Left renal cortex interstitium (tissue), 4 donors: Measurements from ENCODE around the gene PARP6. TPM values are rescaled to one million over a fixed set of nuclear protein-coding genes. Genes with fewer than 3 reads are reported as not detected.

Source experiments
- DNase-seq, 4 donors: peaks; one replicate each; pipeline ENCODE4 v3.0.0-alpha.2; 2013; ENCODE audit warnings: low read depth in 4 of 4, low spot score in 2 of 4, missing footprints in 1 of 4
- polyA plus RNA-seq, 4 donors: library from polyadenylated mRNA; unstranded; fragments of 120-200 nt; gene quantifications; one replicate each; pipeline ENCODE4 v1.2.1, GENCODE V29; 2013; ENCODE audit not compliant: insufficient read length in 4 of 4

The PARP6 gene, protein sequence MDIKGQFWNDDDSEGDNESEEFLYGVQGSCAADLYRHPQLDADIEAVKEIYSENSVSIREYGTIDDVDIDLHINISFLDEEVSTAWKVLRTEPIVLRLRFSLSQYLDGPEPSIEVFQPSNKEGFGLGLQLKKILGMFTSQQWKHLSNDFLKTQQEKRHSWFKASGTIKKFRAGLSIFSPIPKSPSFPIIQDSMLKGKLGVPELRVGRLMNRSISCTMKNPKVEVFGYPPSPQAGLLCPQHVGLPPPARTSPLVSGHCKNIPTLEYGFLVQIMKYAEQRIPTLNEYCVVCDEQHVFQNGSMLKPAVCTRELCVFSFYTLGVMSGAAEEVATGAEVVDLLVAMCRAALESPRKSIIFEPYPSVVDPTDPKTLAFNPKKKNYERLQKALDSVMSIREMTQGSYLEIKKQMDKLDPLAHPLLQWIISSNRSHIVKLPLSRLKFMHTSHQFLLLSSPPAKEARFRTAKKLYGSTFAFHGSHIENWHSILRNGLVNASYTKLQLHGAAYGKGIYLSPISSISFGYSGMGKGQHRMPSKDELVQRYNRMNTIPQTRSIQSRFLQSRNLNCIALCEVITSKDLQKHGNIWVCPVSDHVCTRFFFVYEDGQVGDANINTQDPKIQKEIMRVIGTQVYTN
- 100 to 1,000 TPM in 2 of 4 donors, 10 to 100 TPM in 2; 60.4 to 150 (median 111) TPM for polyA plus RNA-seq

DNA sequence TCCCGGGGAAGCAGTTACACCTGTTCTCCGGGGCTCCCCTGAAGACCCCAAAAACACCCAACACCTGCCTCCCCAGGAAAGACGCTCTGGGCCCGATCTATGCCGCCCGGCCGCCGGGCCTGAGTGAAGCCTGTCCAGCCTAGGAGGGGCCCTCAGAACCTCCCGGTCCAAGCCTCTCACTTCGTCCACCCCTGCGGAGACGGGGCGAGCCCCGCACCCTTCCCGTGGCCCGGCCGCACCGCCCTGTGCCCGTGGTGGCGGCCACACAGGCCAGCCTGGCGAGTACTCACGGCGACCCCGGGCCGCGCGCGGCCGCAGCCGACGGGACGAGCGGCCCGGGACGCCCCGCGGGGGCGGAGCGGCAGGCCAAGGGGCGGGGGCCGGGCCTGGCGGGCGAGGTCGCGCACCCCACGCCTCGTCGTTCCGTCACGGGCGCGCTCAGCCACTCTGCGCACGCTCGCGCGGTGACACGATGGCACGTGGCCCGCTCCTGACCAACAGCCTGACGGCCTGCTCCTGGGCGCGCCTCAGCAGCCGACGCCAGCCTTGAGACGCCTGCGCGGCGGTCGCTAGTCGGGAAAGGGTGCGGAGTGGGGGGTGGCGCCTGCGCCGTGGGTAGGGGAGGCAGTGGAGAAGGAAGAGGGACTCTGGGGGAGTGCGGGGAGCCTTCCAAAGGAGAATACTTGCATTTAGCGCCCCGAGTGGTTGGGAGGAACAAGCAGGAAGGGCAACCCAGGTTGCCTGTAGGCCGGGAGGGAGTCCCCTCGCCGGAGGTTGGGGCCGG, at the start of gene PARP6:
PARP6 (minus strand) TSS at position 342 of the 784 bp plus-strand sequence. CDS start 5,077 bp downstream, outside the sequence.
- DNase-seq: peak; percentile 75 to 95 (median 92)

DNA sequence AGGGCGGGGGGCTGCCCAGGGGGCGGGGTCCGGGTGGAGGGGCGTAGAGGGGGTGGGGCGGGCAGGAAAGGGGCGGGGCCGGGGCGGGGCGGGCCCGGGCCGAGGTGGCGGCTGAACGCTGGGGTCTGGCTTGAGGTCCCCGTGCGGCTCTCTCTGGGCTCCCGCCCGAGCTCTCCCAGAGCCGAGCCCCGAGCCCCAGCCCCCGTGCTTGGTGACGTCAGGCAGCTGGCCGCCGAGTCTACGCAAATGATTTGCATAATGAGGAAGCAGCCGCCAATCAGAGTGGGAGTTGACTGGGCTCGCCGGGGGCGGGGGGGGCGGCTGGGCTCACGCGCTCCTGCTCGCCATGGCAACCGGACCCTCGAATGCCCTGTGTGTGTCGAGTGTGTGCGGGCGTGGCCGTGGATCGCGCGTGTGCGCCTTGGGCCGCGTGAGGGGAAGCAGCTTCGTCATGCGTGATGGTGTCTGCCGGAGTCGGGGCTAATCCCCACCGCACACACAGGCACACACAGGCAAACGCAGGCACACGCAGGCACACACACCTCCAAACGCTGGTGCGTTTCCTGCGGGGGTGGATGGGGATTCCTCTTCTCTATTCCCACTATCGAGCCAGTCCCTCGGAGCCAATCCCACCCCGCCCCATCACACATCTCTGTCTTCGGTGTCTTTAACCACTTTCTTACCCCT, 47.8 kb upstream of the PARP6 start, which contains the start of gene CELF6:
CELF6 (minus strand) TSS at position 173 of the 687 bp plus-strand sequence. CDS start 283 bp downstream, outside the sequence.
- peak; percentile 55 to 77 (median 64) for DNase-seq

DNA sequence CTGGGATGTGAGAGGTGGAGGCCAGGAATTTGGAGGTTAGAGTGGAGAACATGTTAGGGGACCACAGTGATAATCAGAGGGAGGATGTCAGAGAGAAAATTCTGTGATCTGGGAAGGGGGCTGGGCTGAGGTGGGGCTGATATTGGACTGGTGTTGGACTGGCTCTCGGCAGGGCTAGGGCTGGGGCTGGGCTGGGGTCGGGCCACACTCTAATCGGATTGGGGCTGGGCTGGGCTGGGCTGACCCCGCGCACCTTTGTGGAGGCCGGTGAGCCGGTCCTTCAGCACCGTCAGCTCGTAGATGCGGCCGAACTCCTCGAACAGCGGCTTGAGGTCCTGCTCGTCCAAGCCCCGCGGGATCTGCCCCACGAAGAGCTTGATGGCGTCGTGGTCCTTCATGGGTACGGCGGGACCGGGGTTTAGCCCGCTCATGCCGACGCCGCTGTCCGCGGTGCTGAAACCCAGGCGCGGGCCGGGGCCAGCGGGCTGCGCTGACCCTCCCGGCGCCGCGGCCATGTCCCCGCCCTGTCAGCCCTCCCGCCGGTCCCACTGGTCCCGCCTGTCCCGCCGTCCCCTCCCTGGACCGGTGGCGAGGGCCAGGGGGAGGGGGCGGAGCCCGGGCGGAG, 47.1 kb upstream of the PARP6 start:
- DNase-seq: peak in 3 of 4 donors; percentile 63 to 64 (median 63)

DNA sequence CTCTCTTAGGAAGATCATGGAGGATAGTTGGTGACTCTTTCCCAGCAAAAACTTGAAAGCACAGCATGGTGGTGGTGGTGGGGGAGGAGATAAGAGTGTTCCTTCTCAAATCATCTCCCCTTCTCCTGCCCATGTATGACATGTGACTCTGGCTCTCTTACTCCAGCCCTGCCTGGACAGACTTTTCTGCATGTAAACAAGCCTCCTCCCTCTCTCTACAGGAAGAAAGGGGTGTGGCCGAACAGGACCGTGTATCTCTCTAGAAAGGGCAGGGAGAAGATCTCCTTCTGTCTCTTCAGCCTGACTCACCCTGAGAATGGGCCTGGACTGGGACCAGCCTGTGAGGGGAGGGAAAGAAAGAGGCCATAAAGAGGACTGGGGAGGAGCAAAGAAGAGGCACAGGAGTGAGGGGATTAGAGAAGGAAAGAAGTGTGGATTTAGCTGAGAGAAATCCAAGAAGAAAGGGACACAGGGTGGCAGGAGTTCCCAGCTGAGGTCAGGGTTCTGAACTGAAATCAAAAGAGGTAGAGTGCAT, 46.1 kb upstream of the PARP6 start:
- DNase-seq: no peak

DNA sequence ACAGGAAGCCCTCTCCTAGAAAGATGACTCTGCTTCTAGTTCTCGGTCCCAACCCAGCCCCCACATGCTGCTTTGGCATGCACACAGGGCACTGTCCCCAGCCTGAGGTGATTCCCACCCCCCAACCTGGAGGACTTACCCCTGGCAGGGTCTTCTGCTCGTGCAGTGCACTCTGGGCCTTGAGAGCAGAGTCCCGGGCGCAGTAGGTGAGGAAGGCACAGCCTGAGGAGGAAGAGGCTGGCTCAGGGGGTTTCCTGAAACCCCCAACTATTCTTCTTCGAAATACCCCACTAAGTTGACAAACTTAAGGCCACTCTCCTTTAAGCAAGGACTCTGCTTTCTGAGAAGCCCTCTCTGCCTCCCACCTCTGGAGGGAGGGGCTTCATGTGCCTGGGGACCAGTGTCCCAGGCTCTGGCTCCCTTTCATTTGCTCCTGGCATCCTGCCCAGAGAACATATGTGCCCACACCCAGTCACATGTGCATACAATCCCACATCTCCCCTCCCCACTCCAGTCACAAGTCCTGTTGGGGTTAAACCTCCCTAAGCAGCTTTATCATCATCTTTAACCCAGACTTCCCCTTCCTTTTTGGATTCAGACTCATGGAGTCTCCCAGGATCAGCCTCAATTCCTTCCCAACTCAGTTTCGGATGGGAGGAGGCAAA, 43.5 kb upstream of the PARP6 start:
- DNase-seq: no peak

DNA sequence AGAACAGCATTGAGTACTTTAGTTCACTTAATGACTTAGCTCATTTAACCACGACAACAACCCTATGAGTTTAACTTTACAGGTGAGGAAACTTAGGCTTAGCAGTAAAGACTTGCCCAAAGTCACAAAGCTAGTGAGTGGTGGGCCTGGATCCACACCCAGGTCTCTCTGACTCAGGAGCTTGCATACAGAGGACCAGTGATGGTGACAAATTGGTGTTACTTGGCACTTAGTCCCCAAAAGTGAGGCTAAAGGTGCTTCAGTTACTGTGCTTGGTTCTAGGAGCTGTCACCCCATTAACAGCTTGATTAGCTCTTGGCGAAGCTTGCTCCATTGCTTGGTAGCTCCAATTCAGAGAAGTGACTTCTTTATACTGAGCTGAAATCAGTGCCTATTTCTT, 41.5 kb upstream of the PARP6 start:
- DNase-seq: no peak

DNA sequence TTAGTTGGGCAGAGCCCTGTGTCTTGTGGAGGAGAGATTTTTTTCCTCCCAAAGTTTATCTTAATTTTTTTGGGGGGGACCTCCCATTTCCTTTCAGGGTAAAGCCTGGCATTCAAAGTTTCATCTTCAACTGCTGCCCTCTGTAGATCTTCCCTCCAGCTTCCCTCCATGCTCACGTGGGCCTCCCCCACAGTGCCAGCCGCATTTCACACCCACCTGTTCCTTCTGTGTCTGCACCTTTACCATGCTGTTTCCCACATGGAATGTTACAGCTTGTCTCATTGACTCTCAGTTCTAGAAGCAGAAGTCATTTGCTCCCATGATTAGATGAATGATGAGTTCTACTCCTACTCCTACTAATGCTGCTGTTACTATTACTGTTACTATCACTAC, 41.1 kb upstream of the PARP6 start:
- no peak for DNase-seq

DNA sequence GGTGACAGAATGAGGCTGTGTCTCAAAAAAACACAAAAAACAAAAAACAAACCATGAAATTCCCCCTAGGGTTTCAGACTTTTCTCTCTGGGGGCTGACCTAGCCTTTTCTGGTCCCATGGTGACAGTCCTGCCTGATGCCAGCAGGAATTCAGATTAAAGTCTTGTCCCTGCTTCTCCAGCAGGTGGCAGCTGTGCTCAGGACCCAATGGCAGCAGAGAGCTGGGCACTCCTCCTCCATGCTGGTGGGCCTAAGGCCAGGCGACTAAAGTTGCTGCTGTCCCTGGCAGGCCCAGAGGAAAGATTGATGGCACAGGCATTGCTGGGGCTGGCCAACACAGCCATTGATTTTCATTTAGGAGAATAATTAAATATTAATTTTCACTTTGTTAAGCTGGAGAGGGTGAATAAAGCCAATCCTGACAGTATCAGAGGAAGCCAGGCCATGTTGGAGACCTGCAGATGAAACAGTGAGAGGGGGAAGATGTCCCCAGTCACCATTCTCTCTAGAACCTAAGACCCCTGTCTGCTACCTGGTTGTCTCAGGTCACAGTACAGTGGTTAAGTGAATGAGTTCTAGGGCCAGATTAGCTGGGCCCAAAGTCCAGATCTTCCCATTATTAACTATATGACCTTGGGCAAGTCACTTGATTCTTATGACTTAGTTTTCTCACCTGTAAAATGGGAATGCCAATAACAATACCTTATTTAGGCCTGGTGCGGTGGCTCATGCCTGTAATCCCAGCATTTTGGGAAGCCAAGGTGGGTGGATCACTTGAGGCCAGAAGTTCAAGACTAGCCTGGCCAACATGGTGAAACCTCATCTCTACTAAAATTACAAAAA, 40.5 kb upstream of the PARP6 start:
- DNase-seq: peak in 1 of 4 donors; percentile 37

DNA sequence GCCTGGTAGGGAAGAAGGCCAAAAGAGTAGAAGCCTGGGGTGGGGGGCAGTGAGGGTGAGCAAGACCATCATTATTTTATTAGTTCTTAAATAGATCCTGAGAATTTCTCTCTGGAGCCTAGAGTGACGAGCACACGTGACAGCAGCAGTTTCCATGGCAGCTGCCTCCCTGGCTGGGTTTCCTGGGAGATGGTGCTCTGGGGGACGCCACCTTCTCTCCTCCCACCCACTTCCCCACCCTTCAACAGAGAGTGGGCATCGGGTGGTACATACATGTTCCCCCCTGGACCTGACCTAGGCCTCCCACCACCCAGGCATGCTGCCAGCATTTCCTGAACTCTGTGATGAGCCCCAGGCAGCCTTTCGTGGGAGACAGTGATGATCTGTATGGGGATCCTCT, 34.7 kb upstream of the PARP6 start:
- DNase-seq: no peak

DNA sequence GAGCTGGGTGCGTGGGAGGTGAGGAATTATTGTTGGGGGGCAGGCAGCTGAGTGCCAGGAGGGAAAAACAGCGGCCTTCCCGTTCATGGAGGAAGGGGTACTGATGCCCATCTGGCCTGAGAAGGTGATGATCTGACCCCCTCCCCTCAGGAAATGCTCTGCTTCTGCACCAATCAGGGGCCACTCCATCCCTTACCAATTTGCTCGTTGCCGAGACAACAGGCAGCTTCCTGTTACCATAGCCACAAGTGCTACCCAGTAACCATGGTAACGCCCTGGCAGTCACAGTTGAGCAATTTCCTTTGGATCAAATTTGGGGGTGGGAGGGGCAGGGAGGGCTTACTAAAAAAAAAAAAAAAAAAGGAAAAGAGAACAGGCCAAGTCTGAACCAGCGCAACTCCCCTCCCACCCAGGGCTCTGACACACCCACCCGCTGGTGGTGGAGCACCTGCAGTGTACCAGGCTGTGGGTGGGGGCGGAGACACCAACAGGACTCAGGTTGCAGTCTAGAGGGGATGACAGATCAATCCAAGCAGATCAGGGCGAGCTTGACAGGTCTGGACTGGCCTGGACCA, 33.9 kb upstream of the PARP6 start:
- DNase-seq: no peak

DNA sequence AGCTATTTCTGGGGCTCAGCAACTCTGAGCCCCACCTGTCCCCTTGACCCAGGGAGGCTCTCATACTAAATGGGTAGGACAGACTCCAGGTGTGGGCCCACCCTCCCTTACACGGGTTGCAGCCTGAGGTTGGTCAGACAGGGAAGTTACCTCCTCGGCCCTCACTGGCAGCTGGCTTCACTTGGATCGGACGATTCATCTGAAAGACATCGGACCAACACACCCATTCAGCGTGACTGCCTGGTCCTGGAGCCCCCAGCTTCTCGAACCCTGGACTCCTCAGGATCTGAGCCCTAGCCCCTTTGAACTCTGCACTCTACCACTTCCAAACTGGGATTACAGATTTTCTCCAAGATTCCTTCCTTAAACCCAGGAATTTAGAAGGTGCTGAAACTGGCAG, 32.2 kb upstream of the PARP6 start:
- no peak for DNase-seq

DNA sequence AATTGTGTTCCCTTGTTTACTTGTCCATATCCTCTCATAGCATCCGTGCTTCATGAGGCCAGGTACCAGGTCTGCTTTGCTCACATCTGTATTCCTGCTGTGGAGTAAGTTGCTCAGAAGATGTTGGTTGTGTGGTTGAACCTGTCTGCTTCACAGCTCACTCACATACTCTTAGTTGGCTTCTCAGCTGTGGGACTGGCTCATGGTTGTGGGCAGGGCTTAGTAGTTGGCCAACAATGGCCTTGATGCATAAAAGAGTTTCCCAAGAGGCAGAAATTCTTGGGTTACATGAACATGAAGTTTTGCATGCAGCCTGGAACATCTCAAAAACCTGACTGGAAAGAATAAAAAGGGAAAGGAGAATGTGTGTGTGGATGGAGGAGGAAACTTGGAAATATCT, 30.6 kb upstream of the PARP6 start:
- DNase-seq: no peak

DNA sequence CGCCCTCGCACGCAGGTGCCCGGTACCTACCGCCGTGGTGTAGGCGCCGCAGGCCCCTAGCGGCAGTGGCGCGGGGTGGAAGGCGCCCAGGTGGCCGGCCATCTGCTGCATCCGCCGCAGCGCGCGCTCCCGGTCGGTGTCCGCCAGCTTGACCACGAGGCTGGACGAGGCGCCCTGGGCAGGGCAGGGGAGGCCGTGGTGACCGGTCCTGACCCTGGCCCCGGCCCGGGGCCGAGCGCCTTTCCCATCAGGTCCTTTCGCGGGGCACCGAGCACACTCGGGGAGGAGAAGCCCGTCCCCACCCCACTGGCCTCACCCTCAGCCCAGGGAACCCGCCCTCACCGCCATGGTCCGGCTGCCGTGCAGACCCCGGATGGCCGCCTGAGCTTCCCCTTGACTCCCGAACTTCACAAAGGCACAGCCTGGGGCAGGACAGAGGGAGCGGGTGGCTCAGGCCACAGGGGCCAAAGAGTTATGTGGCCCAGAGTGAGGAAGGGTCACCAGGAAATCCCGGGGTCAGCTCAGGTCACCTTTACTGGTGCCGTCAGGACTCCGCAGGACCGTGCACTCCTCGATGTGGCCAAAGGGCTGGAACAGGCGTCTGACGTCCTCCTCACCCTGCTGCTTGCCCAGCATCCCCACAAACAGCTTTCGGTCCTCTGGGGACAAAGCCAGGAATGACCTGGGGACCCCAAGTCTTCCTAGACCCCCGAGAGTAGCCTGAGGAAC, 17.4 kb upstream of the PARP6 start:
- no peak for DNase-seq

DNA sequence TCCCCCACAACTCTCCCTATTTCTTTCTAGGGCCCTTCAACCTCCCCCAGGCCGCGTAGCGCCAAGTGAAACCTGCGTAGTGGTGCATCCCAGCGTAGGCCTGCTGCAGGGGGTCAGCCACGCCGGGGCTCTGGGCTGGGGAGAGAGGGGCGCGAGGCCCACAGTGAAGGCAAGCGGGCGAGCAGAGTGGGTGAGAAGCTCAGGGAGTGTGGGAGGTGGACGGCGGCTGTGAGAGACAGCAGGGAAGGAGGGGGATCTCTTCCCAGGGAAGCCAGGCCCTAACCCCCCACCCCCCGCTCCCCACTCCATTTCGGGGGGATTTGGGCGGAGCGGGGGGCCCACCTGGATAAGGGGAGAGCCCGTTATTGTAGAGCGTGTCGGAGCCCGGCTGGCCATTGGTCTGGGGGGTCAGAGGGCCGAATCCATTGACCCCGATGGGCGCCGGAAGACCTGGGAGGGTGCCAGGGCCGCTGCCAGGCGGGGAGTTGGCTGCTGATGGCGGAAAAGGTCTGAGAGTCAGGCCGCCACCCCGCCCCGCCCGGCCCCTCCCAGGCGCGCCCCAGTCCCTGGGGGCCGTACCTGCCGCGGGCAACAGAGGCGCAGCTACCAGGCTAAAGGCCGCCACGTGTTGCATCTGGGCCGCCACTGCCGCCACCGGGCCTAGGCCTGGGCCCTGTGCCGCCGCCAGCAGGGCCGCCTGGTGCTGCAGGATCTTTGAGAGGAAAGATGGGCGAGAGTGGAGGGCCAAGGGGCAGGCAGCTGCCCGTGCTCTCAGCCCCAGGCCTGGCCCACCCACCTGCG, 16.6 kb upstream of the PARP6 start:
- no peak for DNase-seq

DNA sequence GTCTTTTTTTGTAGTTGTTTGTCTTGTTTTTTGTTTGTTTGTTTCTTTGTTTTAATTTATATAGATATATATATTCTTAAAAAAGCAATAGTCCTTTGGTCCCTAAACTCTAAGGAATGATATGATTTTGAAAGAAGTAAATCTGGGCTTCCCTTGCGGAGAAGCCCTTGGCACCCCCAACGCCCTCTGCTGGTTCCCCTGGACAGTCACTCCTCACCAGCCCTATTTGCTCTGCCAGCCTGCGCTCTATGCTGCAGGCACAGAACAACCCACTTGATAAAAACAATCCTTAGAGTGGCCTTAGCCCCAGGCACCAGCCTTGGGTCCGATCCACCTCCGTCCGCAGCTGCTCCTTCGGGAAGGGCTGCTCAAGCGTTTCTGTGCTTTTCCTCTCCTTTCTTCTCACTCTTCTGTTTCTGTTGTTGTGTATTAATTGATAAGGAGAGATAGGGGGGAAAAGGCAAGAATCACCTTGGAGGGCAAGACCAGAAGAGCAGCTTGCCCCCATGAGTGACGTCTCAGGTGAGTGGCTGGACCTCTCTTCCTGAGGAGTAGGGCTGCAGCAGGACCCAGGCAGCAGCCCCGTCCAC, 13.7 kb upstream of the PARP6 start:
- no peak for DNase-seq

DNA sequence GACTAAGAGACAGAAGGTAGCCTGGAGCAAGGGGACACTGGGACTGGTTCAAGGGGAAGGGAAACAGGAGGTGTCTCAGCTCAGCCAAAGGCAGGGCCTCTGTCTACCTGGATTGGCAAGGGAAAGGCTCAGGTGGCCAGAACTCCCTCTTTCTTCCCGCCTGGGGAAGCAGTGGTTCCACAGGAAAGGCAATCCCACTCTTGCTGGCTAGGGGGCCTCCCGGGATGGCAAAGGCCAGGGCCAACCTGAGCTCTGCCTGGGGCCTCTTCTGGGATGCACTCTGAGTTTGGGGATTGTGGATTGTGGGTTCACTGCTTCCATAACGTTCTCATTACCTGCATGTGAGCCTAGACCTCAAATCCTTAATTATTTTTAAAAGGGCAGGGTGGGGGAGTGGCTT, 13.0 kb upstream of the PARP6 start:
- no peak for DNase-seq
